Trophoblast cell (in vitro differentiated cells and primary cell): ENCODE results near the gene MBP.

Experiments used
- DNase-seq, 2 donors: peaks; one replicate each; pipeline ENCODE4 v3.0.0-alpha.2; 2016
- H2AFZ ChIP-seq: 2 replicates; pipeline ENCODE4 v1.6.1; 2013; ENCODE audit warnings: low read length, moderate library complexity, mild to moderate bottlenecking; ENCODE audit not compliant: insufficient read depth, poor library complexity
- H2AK5ac ChIP-seq: 2 replicates; pipeline ENCODE4 v1.6.1; 2013; ENCODE audit warnings: mild to moderate bottlenecking, low read length
- H2BK120ac ChIP-seq: 2 replicates; pipeline ENCODE4 v1.6.1; 2013; ENCODE audit warnings: low read length, mild to moderate bottlenecking, moderate library complexity; ENCODE audit not compliant: insufficient read depth, poor library complexity
- H2BK12ac ChIP-seq: 2 replicates; pipeline ENCODE4 v1.6.1; 2013; ENCODE audit warnings: mild to moderate bottlenecking, low read length, moderate library complexity
- H2BK5ac ChIP-seq: 2 replicates; pipeline ENCODE4 v1.6.1; 2013; ENCODE audit warnings: low read length, low read depth, moderate library complexity, mild to moderate bottlenecking; ENCODE audit not compliant: poor library complexity
- H3K14ac ChIP-seq: 2 replicates; pipeline ENCODE4 v1.6.1; 2013; ENCODE audit warnings: mild to moderate bottlenecking, low read length
- H3K18ac ChIP-seq: 2 replicates; pipeline ENCODE4 v1.6.1; 2013; ENCODE audit warnings: mild to moderate bottlenecking, low read length
- H3K23ac ChIP-seq: 2 replicates; pipeline ENCODE4 v1.6.1; 2013; ENCODE audit warnings: low read length
- H3K27ac ChIP-seq: 2 replicates; pipeline ENCODE4 v1.5.1; 2013; ENCODE audit warnings: low read depth, mild to moderate bottlenecking, inconsistent platforms, low read length, moderate library complexity
- H3K27me3 ChIP-seq: 2 replicates; pipeline ENCODE4 v1.6.1; 2013; ENCODE audit warnings: inconsistent platforms, mild to moderate bottlenecking, low read length, moderate library complexity; ENCODE audit not compliant: insufficient read depth
- H3K36me3 ChIP-seq, 2 experiments: 1 replicate in 1 of 2; 2 replicates in 1 of 2; pipeline ENCODE4 v1.6.1; 2013; ENCODE audit warnings: low read length in 2 of 2, mild to moderate bottlenecking in 2 of 2, moderate library complexity in 1 of 2; ENCODE audit not compliant: insufficient read depth in 2 of 2, control insufficient read depth in 1 of 2
- H3K4ac ChIP-seq: 2 replicates; pipeline ENCODE4 v1.6.1; 2013; ENCODE audit warnings: low read depth, mild to moderate bottlenecking, low read length, moderate library complexity
- H3K4me1 ChIP-seq, 2 experiments: 1 replicate in 1 of 2; 2 replicates in 1 of 2; pipeline ENCODE4 v1.6.1; 2013; ENCODE audit warnings: low read length in 2 of 2, mild to moderate bottlenecking in 2 of 2, moderate library complexity in 1 of 2; ENCODE audit not compliant: insufficient read depth in 2 of 2, control insufficient read depth in 1 of 2
- H3K4me2 ChIP-seq: 2 replicates; pipeline ENCODE4 v1.6.1; 2013; ENCODE audit warnings: inconsistent platforms, mild to moderate bottlenecking, low read length, moderate library complexity
- H3K4me3 ChIP-seq: 2 replicates; pipeline ENCODE4 v1.5.1; 2013; ENCODE audit warnings: mild to moderate bottlenecking, low read depth, low read length, inconsistent platforms
- H3K79me1 ChIP-seq: one replicate; pipeline ENCODE4 v1.6.1; 2013; ENCODE audit warnings: low read length
- H3K79me2 ChIP-seq: 2 replicates; pipeline ENCODE4 v1.6.1; 2013; ENCODE audit warnings: low read length, mild to moderate bottlenecking; ENCODE audit not compliant: control insufficient read depth, insufficient read depth, poor library complexity
- H3K9ac ChIP-seq: 2 replicates; pipeline ENCODE4 v1.6.1; 2013; ENCODE audit warnings: mild to moderate bottlenecking, low read length
- H3K9me3 ChIP-seq: 2 replicates; pipeline ENCODE4 v1.6.1; 2013; ENCODE audit warnings: low read depth, mild to moderate bottlenecking, control low read depth, inconsistent platforms, low read length; ENCODE audit not compliant: insufficient read depth
- H4K12ac ChIP-seq: 2 replicates; pipeline ENCODE4 v1.6.1; 2013; ENCODE audit warnings: low read depth, mild to moderate bottlenecking, low read length, moderate library complexity
- H4K8ac ChIP-seq: 2 replicates; pipeline ENCODE4 v1.6.1; 2013; ENCODE audit warnings: low read depth, mild to moderate bottlenecking, low read length, moderate library complexity
- H4K91ac ChIP-seq: one replicate; pipeline ENCODE4 v1.6.1; 2013; ENCODE audit warnings: low read depth, mild to moderate bottlenecking, low read length, moderate library complexity
- WGBS: extraction: QIAGEN DNeasy Blood & Tissue Kit; methylation state at CpG from one replicate; pipeline ENCODE4 v1.1.7; 2013; ENCODE audit warnings: missing lambda C conversion rate; ENCODE audit not compliant: insufficient read length, insufficient coverage; ENCODE audit errors: extremely low coverage; 5-methylcytosine and 5-hydroxymethylcytosine counted together

The MBP gene

DNA sequence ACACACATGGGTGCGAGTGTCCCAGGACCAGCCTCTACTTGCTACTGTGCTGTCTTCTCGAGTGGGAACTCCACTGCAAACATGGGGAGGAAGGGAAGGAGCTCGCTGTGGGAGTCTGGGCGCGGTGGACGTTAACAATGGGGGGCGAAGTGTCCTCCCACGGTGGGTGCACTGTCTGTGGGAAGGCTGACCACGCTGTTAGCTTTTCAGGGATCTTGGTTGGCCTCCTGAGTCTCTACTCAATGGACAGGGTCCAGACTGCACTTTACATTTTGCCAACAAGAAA, 146.7 kb downstream of the MBP start:
- H3K79me2 ChIP-seq: no peaks in the 10 kb centered on the region
- H3K4me3 ChIP-seq: no peak overlapping the region

DNA sequence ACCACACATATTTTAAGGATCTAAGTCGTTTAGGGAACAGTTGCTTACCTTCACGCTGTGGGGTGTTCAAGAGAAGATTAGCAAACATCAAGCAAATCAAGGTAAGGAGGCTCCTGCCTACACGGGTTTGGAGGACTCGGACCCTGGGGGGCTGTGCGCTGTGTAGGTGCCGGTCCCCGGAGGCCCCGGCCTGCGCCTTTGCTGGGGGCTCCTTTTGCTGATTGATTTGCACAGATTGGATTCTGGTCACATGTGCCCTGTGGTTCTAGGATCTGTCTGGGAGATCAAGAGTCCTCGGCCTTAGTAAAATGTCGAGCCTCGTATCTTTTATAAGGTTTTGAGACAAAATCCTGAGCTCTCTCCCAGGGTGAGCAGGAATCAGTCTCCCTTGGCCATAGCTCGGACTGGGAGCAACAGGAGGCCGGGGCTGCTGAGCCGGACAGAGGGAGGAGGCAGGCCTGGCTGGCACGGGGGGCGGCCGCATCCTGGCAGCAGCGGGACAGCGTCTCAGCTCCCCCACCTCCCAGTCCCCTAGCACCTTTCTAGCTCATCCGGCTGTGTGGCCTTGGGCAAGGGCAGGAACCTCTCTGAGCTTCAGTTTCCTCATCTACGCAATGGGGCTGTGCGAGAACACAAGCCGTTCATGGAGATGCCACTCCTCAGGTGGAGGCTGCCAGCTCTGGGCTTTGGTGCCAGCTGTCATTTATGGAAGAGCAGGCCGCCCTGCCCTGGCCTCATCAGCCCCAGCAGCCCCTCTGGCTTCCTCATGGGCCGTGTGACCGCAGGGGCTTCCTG, 147.2 kb downstream of the MBP start:
- Histone ChIP-seq H3K14ac (no peak overlapping the region), H3K4me3 (no peak overlapping the region), H3K27me3 (no peaks in the 10 kb centered on the region), H4K8ac (no peak overlapping the region), H3K79me2 (no peaks in the 10 kb centered on the region), H3K4me1 (peaks cover 0 to 4% of the 10 kb centered on the region in 2 experiments), H3K23ac (no peak overlapping the region), H2BK120ac (no peak overlapping the region), H3K4me2 (no peak overlapping the region), H3K18ac (no peak overlapping the region), H2AFZ (no peak overlapping the region), H4K91ac (no peak overlapping the region), H3K36me3 (no peaks in the 10 kb centered on the region), H2AK5ac (no peak overlapping the region), H3K9me3 (no peaks in the 10 kb centered on the region), H3K4ac (no peak overlapping the region), H2BK5ac (no peak overlapping the region), H4K12ac (no peak overlapping the region), H3K9ac (no peak overlapping the region), H2BK12ac (no peak overlapping the region), H3K79me1 (no peaks in the 10 kb centered on the region), H3K27ac (no peak overlapping the region)
- WGBS: no CpG with 5 or more reads among the region's 27 CpGs
- no peak for DNase-seq

More for the DNA sequence above, 146.7 kb downstream of the MBP start:
- Histone ChIP-seq H2AFZ (no peak overlapping the region), H2BK5ac (no peak overlapping the region), H2BK12ac (no peak overlapping the region), H3K36me3 (no peaks in the 10 kb centered on the region), H3K27ac (no peak overlapping the region), H4K8ac (no peak overlapping the region), H3K79me1 (no peaks in the 10 kb centered on the region), H3K4ac (no peak overlapping the region), H3K9ac (no peak overlapping the region), H3K4me2 (no peak overlapping the region), H3K18ac (no peak overlapping the region), H3K14ac (no peak overlapping the region), H2AK5ac (no peak overlapping the region), H4K91ac (no peak overlapping the region), H3K9me3 (no peaks in the 10 kb centered on the region), H3K23ac (no peak overlapping the region), H3K4me1 (peaks cover 0 to 4% of the 10 kb centered on the region in 2 experiments), H3K27me3 (no peaks in the 10 kb centered on the region), H2BK120ac (no peak overlapping the region), H4K12ac (no peak overlapping the region)
- DNase-seq: no peak
- WGBS: no CpG with 5 or more reads among the region's 9 CpGs

DNA sequence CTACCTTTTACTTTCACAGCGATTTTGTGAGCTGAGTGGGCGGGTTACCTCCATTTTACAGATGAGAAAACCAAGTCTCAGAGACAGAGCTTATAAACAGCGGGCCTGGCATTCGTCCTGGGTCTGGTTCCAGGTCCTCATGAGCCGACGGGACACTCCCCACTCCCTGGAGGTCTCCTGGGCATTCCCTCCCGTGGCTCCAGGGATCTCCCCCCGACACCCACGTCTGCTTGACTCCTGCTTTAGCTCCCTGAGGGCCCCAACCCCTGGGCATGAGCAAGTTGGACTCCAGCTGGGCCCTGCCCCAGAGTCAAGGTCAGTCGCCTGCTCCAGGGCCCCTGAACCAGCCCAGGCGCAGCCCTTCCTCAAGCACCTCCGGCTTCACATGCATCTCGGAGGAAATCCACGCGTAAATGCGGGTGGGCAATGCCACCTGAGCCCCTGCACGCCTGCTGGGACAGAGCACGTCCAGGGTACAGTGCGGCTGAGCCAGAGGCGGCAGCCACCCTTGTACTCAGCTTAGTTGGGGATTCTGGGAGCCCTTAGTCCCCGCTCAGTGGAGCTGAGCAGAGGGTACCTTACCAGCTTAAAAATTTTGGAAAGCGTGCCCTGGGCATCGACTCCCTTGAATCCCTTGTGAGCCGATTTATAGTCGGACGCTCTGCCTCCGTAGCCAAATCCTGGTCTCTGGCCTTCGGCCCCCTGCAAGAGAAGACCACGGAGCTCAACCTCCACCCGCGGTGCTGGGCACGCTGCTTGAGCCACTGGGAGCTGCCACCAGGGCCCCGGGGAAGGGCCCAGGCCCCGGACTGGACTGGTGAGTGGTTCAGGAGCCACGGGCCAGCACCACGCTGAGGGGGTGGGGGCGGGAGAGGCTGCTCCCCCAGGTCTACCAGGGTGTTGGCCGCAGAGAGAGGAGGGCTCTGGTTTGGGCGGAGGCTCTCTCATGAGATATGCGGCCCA, 148.1 kb downstream of the MBP start:
- Histone ChIP-seq H3K79me1 (no peaks in the 10 kb centered on the region), H2AFZ (no peak overlapping the region), H3K4me1 (peaks cover 0 to under 1% of the 10 kb centered on the region in 2 experiments), H2BK12ac (no peak overlapping the region), H3K4me2 (no peak overlapping the region), H2BK120ac (no peak overlapping the region), H2AK5ac (no peak overlapping the region), H4K91ac (no peak overlapping the region), H3K9me3 (no peaks in the 10 kb centered on the region), H3K23ac (no peak overlapping the region), H3K36me3 (no peaks in the 10 kb centered on the region), H3K27ac (no peak overlapping the region), H4K12ac (no peak overlapping the region), H4K8ac (no peak overlapping the region), H3K79me2 (no peaks in the 10 kb centered on the region), H3K14ac (no peak overlapping the region), H3K9ac (no peak overlapping the region), H3K4ac (no peak overlapping the region), H3K18ac (no peak overlapping the region), H3K4me3 (no peak overlapping the region), H2BK5ac (no peak overlapping the region), H3K27me3 (no peaks in the 10 kb centered on the region)
- no CpG with 5 or more reads among the region's 40 CpGs for WGBS
- DNase-seq: no peak

DNA sequence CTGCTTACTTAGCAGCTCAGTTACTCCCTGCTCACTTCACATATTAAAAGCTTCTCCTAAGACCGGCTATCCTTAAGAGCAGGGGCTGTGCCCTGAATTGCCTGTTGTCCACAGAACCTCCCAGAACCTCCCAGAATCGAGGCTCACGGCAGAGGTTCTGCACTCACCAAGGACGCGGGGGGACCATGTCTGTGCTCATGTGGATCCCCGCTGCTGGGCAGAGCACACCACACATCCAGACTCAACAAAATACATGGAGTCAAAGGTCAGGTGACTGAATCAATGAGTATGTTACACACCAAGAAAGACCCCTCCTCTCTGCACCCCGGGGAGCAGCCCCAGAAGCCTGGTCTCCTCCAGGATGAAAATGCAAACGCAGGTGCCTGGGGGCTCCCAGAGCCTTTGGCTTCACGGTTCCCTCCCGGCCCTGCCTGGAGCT, 149.0 kb downstream of the MBP start:
- Histone ChIP-seq H3K4me3 (no peak overlapping the region), H3K27me3 (no peaks in the 10 kb centered on the region), H2BK12ac (no peak overlapping the region), H2BK5ac (no peak overlapping the region), H3K4me1 (no peaks in the 10 kb centered on the region), H2BK120ac (no peak overlapping the region), H3K79me1 (no peaks in the 10 kb centered on the region), H2AFZ (no peak overlapping the region), H3K4ac (no peak overlapping the region), H4K91ac (no peak overlapping the region), H4K12ac (no peak overlapping the region), H3K23ac (no peak overlapping the region), H3K9me3 (no peaks in the 10 kb centered on the region), H3K79me2 (no peaks in the 10 kb centered on the region), H3K9ac (no peak overlapping the region), H3K14ac (no peak overlapping the region), H3K27ac (no peak overlapping the region), H3K4me2 (no peak overlapping the region), H3K36me3 (peaks cover 0 to 2% of the 10 kb centered on the region in 2 experiments), H3K18ac (no peak overlapping the region), H4K8ac (no peak overlapping the region), H2AK5ac (no peak overlapping the region)
- DNase-seq: no peak
- no CpG with 5 or more reads among the region's 10 CpGs for WGBS
